Right renal cortex interstitium (tissue), 3 donors: Measurements from ENCODE around the gene FEZ2. TPM values are rescaled to one million over a fixed set of nuclear protein-coding genes. Genes with fewer than 3 reads are reported as not detected.

Experiments used
- polyA plus RNA-seq, 3 donors: library from polyadenylated mRNA; unstranded; fragments of 120-200 nt; gene quantifications; one replicate each; pipeline ENCODE4 v1.2.1, GENCODE V29; 2013; ENCODE audit not compliant: insufficient read length in 3 of 3

FEZ2 gene
- polyA plus RNA-seq, 3 donors = 85.0 to 86.8 (median 85.8) TPM

Other genes with a start within 250 kb of the FEZ2 start
- 10 to 100 TPM; 91.7 to 97.3 (median 95.7) TPM for gene CRIM1, start 242.4 kb downstream of the FEZ2 start, polyA plus RNA-seq
- gene VIT, start 98.5 kb upstream of the FEZ2 start, polyA plus RNA-seq = under 1 TPM in 1 of 3 donors, not detected in 2; 0.17 TPM